SK-N-DZ (cell line): Measurements from ENCODE around the gene KCNQ5. TPM values are rescaled to one million over a fixed set of nuclear protein-coding genes. Genes with fewer than 3 reads are reported as not detected.
"Not testable (repeated sequence)": the region's sequence is repeated elsewhere in the genome, so short reads cannot be mapped to it uniquely, and the experiment has no call there.

Source experiments
- DNase-seq: peaks from one replicate; pipeline ENCODE4 v3.0.0-alpha.2; 2015; ENCODE audit warnings: low spot score
- polyA plus RNA-seq, 2 experiments: library from polyadenylated mRNA; depleted of rRNA; stranded (reverse); fragments of >200 nt; gene quantifications; 2 replicates each; pipeline ENCODE4 v1.2.3, GENCODE V29; 2014

KCNQ5 gene
- 7.0 and 8.4 TPM in 2 replicates for polyA plus RNA-seq (2014; cell fraction: cytosol; rRNA removed)
- 4.5 and 11.2 TPM in 2 replicates for polyA plus RNA-seq (2014; cell fraction: nucleus; rRNA removed)

DNA sequence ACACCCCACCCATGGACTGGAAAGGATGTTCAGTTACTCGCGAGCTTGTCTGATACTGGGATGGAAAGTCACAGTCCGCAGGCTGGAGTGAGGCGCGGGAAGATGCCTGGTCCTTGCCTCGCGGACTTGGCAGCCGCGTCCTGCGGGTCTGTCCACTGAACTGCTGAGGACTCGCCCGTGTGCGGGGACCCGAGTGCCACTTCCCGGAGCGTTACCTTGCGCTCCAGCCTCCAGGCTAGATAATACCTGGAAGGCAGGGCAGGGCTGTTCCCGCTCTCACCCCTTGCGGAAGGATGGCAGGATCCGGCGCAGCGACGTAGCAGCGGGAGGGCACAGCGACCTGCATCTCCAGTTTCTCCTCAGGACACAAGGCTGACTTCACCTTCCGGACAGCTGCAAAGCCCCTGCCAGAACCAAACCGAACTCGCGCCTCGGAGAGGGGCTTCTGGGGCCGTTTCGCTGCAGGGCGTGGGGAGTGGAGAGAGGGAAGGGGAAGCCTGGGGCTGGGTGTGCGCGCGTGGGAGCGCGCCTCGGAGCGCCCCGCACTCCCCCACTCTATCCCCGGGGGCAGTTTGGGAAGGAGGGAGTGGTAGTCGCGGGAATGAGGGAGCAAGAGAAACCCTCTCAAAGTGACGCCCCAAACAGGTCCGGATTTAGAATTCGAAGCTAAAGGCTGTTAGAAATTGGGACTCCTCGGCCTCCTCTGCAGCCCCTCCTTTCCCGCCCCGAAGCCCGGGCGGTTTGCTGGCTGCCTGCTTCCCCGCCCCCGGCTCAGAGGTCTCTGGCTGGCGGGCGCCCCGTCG is at the start of gene KCNQ5:
TSS of gene KCNQ5 (plus strand) at position 774 of the 803 bp plus-strand sequence.
- peak; percentile 56 for DNase-seq

DNA sequence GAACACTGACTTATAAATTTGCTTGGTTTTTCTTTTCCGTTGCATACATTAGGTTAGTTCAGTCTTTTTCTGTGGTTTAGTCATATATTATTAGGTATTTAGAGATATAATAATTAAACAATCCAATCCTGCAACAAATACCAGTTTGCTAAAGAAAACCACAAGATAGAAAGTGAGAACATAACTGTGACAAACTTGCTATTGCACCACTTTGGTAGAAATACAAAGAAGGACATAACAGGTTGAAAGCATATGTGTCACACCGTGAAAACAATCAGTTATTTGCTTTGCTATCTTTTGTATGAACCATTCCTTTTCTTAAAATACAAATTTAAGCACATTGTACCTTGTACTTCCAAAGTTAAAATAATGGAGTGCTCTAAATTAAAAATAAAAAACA is 42.0 kb upstream of the KCNQ5 start:
- DNase-seq: no peak

DNA sequence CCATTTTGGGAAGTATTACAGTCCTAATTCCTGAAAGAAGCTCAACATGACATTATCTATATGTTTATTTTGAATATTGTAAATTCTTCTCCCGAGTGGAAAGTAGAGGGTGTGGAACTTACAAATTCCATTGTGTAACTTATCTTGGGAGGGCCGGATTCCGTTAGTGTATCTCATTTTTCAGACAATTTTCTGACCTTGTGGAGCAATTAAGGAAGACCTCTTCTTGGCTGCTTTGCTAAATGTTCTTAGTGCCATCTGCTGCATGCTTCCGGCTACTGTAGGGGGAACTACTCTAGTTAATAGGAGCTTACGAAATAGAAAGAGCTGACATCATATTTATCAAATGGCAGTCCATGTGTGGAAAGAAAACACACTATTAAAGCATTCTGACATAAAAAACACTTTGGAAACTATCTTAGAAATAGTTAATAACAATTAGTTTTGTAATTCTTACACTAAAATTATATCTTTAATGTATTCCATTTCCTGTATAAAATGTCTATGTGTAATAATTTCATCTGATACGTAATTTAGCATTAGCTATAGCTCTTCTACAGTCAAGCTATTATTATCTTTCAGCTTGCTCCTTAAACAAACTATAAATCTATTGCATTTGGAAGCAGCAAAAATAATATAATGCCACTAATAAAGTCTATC is 41.5 kb upstream of the KCNQ5 start:
- DNase-seq: peak; percentile 30

DNA sequence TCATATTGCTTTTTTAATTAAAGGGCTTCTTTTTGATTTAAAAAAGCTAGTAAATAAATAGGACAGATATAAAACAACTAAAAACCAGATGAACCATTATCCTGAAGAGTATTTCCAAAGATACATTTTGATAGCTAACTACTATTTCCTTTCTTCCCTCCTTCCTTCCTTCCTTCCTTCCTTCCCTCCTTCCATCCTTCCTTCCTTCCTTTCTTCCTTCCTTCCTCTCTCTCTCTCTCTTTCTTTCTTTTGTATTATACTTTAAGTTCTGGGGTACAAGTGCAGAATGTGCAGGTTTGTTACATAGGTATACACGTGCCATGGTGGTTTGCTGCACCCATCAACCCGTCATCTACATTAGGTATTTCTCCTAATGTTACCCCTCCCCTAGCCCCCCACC is 40.9 kb upstream of the KCNQ5 start:
- not testable (repeated sequence) for DNase-seq

DNA sequence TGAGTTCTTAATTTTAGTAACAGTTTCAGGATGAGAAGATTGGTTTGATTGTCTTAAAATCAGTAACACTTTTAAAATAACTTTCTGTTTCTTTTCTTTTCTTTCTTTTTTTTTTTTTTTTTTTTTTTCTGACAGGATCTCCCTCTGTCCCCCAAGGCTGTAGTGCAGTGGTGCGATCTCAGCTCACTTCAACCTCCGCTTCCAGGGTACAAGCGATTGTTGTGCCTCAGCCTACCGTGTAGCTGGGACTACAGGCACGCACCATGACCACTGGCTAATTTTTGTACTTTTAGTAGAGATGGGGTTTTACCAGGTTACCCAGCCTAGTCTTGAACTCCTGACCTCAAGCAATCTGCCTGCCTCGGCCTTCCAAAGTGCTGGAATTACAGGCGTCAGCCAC is 33.7 kb upstream of the KCNQ5 start:
- DNase-seq: no peak

DNA sequence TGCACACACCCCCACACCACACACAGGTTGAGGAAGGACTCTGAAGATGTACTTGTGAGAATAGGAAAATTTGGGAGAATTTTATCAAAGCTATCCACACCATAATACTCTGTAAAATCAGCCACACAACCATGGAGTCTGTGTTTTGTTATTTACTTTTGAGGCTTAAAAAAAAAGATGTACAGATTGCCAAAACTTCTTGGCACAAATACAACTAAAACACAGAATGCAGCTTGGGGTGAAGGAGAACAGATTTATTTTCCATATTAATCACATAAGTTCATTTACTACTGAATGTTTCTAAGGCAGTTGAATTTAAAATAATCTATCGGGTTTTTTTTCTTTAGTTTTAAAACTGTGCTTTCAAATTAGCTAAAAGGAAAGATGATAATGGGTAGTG is 32.8 kb upstream of the KCNQ5 start:
- no peak for DNase-seq

DNA sequence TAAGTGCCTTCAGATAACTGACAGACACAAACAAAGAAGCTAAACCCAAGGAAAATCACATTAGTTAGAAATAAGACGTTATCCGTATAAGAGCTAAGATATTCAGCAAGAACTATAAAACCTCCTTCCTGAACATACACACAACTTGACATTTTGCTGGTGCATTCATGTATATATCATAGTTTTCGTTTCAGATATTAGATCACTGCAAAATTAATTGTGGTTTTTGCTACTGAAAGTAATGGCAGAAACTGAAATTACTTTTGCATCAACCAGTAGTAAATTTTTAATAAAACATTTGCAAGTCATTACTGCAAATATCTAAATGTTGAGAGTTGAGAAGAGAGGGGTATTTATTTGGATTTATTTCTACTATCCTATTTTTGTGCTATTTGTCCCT is 26.1 kb upstream of the KCNQ5 start:
- no peak for DNase-seq

DNA sequence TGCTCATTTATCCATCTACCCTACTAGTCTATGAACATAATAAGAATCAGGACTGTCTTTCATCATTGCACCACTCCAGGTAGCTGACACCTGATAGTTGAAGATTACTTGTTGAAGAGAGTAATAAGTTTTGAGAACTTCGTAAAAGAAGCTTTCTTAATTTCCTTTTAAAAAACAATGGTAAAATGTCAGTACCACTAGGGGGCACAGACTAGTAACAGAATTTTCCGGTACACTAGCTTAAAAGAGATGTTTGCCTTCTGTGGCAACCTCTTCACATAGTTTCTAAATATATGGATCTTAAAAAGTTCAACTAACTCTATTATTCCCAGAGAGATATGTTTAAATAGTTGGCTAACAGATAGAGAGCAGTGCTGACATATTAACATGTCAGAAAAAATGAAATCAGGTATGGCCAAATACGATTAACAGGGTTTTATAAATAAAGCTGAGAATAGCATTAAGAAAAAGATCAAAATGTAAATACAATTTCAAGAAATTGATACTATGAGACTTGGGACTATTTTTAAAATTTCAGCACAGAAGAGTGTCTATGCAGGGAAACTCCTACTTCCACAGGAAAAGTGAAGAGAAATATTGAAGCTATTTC is 5.4 kb upstream of the KCNQ5 start:
- peak; percentile 29 for DNase-seq

DNA sequence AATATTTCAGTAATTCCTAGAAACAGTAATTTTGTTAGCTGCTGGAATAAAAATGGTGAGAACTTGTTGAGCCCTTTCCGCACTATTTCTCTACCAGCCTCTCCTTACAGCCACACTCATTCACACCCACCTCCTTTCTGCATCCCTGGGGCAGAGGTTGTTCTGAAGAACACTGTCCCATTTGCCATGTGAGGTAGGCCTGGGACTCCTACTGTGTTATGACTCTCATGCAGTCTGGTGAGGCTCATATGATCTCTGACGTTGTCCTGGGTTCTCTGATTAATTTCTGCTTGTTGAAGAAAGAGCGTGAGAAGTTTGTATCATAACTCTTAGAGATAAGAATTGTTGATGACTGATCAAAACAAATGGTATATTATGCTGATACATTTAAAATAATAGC is 4.1 kb upstream of the KCNQ5 start:
- DNase-seq: no peak

- DNase-seq: peak; percentile 76
These were observed 1.8 kb upstream of the KCNQ5 start for GRCh38 chr6:72619883-72620696.

DNA sequence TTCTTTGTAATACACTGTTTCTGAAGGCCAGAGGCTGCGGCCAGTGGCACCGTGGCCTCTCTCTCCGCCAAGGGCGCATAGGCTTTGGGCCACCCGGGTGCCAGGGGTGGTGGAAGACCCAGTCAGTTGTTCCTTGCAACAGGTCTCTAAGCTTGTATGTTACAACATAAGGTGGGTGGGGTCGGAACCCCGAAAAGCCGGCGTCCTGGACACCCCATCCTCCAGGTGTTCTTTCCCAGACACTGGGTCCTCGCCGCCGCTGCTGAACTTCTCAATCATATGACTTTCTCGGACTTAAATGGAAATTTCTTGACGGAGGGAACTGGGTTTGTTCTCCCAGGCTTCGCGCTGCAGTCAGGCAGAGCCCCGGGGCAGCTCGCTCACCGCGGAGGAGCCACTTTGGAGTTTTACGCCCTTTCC is 983 bp upstream of the KCNQ5 start:
- no peak for DNase-seq

- peak; percentile 71 for DNase-seq
These were observed 453 bp downstream of the KCNQ5 start for GRCh38 chr6:72622094-72622940.

DNA sequence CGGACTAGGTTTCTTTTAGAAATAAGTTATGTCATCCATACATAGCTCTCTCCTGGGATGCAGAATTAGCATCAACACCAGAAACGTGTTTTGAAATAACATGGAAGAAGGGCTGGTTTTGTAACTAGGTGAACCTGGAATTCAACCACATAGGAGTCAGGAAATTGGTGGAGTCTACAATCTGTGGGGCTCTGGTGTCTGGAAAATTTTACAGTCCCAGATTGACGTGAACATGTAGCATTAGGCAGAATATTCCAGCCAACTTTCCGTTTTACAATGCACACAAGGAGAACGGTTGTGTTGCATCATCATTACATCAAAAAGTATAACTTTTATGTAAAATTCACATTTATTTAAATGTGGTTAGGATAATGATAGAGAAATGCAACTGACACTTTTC is 1.9 kb downstream of the KCNQ5 start:
- DNase-seq: peak; percentile 27

DNA sequence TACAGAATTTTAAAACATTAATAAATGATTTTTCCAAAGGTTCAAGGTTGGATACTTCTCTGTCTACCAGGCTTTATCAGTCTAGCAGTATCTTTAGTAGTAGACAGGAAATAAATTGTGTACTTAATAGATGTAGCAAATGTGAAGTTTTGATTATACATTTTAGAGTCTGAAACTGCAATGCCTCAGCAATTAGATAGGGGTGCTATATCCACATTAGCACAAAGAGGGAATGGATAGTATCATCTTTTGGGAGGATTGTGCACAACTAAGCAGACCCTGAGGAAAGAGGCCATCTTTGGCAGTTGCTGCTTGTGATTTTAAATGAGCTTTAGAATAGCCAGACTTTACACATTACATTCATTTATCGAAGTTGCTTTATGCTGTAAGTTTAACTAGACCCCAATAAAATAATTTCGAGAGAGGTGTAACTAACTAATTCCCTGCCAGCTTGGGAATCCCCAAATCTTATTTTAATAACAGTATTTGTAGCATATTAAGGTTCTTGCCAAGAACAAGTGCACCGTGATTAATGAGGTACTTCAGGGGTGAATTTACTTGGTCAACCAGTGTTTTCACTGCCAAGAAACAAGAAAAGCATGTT is 2.8 kb downstream of the KCNQ5 start:
- peak; percentile 66 for DNase-seq

GRCh38 chr6:72626126-72626525 is 4.3 kb downstream of the KCNQ5 start:
- no peak for DNase-seq

- no peak for DNase-seq
These were observed 5.7 kb downstream of the KCNQ5 start for GRCh38 chr6:72627539-72627938.

DNA sequence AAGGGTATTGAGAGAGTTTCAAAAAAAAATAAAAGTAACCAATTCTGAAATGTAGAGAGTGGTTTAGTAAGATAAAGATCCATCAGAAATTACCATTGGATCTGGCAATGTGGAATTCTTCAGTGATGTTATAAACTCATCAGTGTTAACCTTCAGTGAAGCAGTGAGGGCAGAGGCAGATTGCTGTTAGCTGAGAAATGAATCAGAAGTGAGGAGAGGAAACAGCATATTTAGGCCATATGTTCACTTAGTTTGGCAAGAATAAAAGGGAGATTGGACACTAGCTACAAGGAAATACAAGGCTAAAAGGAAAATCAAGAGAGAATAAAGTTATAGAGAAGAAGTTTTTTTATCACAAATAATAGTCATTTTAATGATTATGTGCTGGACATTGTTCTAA is 9.6 kb downstream of the KCNQ5 start:
- DNase-seq: no peak

DNA sequence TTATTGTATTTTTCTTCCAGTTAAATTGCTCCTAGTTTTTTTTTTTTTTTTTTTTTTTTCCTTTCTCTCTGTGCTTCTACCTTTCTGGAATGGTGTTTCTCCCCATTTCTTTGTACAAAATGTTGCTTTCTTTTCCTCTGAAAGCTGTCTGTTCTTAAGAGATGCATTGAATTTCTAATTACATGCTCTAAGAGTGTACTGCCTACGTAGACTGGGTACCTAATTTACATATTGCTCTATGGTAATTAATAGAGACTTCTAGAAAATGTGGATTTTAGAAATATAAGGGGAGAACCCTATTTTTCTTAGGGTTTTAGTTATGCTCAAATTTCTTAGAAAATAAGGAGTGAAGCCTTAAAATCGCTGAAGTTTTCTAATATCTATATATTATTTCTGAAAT is 13.8 kb downstream of the KCNQ5 start:
- DNase-seq: no peak

GRCh38 chr6:72636215-72636614 is 14.4 kb downstream of the KCNQ5 start:
- no peak for DNase-seq

- DNase-seq: no peak
These were observed 14.9 kb downstream of the KCNQ5 start for GRCh38 chr6:72636786-72637185.
